ENCODE results near the gene SETD9.

- TF ChIP-seq, protein P1, sequence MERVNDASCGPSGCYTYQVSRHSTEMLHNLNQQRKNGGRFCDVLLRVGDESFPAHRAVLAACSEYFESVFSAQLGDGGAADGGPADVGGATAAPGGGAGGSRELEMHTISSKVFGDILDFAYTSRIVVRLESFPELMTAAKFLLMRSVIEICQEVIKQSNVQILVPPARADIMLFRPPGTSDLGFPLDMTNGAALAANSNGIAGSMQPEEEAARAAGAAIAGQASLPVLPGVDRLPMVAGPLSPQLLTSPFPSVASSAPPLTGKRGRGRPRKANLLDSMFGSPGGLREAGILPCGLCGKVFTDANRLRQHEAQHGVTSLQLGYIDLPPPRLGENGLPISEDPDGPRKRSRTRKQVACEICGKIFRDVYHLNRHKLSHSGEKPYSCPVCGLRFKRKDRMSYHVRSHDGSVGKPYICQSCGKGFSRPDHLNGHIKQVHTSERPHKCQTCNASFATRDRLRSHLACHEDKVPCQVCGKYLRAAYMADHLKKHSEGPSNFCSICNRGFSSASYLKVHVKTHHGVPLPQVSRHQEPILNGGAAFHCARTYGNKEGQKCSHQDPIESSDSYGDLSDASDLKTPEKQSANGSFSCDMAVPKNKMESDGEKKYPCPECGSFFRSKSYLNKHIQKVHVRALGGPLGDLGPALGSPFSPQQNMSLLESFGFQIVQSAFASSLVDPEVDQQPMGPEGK (CRISPR knock-in tag; IDR thresholded peaks at IDR 0.05; ENCODE audit: borderline replicate concordance): no peak
- TF ChIP-seq, protein P2, sequence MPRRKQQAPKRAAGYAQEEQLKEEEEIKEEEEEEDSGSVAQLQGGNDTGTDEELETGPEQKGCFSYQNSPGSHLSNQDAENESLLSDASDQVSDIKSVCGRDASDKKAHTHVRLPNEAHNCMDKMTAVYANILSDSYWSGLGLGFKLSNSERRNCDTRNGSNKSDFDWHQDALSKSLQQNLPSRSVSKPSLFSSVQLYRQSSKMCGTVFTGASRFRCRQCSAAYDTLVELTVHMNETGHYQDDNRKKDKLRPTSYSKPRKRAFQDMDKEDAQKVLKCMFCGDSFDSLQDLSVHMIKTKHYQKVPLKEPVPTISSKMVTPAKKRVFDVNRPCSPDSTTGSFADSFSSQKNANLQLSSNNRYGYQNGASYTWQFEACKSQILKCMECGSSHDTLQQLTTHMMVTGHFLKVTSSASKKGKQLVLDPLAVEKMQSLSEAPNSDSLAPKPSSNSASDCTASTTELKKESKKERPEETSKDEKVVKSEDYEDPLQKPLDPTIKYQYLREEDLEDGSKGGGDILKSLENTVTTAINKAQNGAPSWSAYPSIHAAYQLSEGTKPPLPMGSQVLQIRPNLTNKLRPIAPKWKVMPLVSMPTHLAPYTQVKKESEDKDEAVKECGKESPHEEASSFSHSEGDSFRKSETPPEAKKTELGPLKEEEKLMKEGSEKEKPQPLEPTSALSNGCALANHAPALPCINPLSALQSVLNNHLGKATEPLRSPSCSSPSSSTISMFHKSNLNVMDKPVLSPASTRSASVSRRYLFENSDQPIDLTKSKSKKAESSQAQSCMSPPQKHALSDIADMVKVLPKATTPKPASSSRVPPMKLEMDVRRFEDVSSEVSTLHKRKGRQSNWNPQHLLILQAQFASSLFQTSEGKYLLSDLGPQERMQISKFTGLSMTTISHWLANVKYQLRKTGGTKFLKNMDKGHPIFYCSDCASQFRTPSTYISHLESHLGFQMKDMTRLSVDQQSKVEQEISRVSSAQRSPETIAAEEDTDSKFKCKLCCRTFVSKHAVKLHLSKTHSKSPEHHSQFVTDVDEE (CRISPR knock-in tag; IDR thresholded peaks at IDR 0.05): no peak
- TF ChIP-seq SNAI2 (CRISPR knock-in tag; IDR thresholded peaks at IDR 0.05): no peak
Observed at GRCh38 chr5:56938858-56939257, 29.5 kb downstream of the SETD9 start.
